Esophagus muscularis mucosa (tissue), 4 donors: Measurements from ENCODE around the gene CDC20.

Experiments
- EP300 ChIP-seq: sonication (generic); formaldehyde crosslinking; IDR thresholded peaks from one replicate; pipeline ENCODE4 v1.6.1; 2017; ENCODE audit warnings: antibody characterized with exemption
- POLR2A ChIP-seq: fragments of 450-650 bp; IDR thresholded peaks from one replicate; pipeline ENCODE4 v1.6.1; 2017; ENCODE audit warnings: antibody characterized with exemption, moderate library complexity, mild to moderate bottlenecking, low read depth
- POLR2AphosphoS5 ChIP-seq, 2 donors: sonication (generic); formaldehyde crosslinking; IDR thresholded peaks; one replicate each; pipeline ENCODE4 v1.6.1; 2017; ENCODE audit warnings: antibody characterized with exemption in 2 of 2
- TF ChIP-seq, protein P1 (sequence below), 3 experiments: fragments of 200-600 bp in 2 of 3; fragments of 450-650 bp in 1 of 3; sonication (generic) in 2 of 3; IDR thresholded peaks; one replicate each; pipeline ENCODE4 v1.5.1; 2017 to 2019; ENCODE audit warnings: antibody characterized with exemption in 3 of 3, mild to moderate bottlenecking in 2 of 3, moderate library complexity in 1 of 3

- TF ChIP-seq, protein P1, sequence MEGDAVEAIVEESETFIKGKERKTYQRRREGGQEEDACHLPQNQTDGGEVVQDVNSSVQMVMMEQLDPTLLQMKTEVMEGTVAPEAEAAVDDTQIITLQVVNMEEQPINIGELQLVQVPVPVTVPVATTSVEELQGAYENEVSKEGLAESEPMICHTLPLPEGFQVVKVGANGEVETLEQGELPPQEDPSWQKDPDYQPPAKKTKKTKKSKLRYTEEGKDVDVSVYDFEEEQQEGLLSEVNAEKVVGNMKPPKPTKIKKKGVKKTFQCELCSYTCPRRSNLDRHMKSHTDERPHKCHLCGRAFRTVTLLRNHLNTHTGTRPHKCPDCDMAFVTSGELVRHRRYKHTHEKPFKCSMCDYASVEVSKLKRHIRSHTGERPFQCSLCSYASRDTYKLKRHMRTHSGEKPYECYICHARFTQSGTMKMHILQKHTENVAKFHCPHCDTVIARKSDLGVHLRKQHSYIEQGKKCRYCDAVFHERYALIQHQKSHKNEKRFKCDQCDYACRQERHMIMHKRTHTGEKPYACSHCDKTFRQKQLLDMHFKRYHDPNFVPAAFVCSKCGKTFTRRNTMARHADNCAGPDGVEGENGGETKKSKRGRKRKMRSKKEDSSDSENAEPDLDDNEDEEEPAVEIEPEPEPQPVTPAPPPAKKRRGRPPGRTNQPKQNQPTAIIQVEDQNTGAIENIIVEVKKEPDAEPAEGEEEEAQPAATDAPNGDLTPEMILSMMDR (IDR thresholded peaks at IDR 0.05) = no peak
- TF ChIP-seq POLR2A = no peak
- no peak for TF ChIP-seq POLR2AphosphoS5 (IDR thresholded peaks at IDR 0.05)
- no peak for TF ChIP-seq EP300
These were observed 6.9 kb downstream of the CDC20 start for GRCh38 chr1:43365678-43366077.
